ENCODE data around the gene ADCK1.
"Not testable (repeated sequence)": the region's sequence is repeated elsewhere in the genome, so short reads cannot be mapped to it uniquely, and the experiment has no call there.

ADCK1 gene

DNA sequence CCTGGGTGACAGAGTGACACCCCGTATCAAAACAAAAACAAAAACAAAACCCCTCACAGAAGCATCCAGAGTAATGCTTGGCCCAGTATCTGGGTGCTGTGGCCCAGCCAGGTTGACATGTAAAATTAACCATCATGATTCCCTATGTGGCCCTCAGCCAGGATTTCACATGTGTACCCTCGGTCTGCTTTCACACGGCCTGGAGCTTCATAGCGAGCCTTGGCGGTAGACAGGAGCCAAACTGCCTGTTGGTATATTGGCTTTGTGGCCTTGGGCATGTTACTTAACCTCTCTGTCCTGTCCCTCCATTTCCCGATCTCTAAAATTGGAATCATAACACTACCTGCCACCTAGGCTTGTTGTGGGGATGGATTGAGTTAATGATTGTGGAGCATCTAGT, 65.5 kb downstream of the ADCK1 start:
- no peak for DNase-seq (ENCODE audit: low read depth)

GRCh38 chr14:77866932-77867331, 67.0 kb downstream of the ADCK1 start:
- no peak for DNase-seq (ENCODE audit: low read depth)

- no peak for DNase-seq (ENCODE audit: low read depth)
These were observed 67.6 kb downstream of the ADCK1 start for GRCh38 chr14:77867476-77867875.

DNA sequence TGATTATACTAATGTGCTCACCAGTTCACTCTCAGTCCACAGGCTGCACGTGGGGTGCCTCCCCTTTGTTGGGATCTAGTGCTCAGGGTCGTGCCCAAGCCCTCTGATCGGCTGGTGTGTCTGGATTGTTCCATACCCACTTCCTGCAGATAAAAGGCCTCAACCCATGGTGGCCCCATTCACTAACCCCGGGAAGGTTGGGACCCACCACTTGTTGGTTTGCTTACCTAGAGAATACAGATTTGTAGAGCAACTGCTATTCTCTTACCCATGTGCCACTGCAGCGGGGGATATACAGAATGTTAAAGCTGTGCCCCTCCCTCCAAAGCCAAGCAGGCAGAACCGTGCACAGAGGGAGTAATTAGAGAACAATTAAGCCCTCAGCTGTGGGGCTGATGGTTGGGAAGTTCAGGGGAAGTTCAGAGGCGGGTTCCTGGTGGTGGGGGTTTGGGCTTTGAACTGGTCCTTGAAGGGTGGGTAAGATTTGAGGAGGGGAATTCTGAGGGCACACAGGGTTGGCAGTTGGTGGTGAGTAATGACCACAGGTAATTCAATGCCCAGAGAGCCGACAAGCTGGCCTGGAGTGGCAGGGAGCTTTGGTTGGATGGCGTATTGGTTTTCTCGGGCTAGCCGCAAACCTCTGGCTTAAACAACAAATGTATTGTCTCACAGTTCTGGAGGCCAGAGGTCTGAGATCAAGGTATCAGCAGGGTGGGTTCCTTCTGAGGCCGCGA, 68.8 kb downstream of the ADCK1 start:
- no peak for DNase-seq (ENCODE audit: low read depth)

GRCh38 chr14:77869340-77869739, 69.4 kb downstream of the ADCK1 start:
- DNase-seq (ENCODE audit: low read depth): no peak

DNA sequence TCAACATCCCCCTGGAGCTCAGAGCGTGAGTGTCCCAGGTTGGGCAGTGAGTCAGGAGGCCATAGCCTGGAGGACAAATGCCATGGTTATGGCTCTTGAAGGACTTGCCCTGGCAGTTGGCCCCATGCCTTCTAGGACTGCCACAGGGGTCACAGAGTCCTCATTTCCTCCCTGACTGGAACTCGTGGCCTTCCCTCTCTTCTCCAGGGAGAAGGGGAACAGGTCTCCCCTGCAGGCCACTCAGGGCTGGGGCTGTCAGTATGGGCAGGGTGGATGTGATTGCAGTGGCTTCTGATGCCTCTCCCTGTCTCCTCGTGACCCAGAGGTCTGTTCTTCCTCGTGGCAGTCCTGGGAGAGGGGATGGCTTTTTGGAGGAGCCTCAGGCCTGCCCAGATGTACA, 70.7 kb downstream of the ADCK1 start:
- no peak for DNase-seq (ENCODE audit: low read depth)

DNA sequence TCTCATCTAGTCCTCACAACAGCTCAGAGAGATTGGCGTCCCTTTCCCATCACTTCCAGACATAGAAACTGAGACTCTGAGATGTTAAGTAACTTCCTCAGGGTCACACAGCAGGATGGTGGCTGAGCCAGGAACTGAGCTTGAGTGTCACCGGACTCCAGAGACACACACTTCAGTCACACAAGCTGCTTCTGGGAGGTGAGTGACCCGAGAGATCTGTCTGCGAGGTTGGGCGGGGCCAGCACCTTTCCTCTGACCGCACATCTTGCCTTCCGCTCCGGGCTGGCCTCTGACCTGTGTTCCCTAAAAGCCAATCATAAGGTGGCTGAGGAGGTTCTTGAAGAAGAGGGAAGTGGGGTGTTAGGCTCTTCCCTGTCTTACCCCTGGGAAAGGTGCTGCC, 72.2 kb downstream of the ADCK1 start:
- DNase-seq (ENCODE audit: low read depth): no peak

- DNase-seq (ENCODE audit: low read depth): no peak
These were observed 73.1 kb downstream of the ADCK1 start for GRCh38 chr14:77872983-77873382.

DNA sequence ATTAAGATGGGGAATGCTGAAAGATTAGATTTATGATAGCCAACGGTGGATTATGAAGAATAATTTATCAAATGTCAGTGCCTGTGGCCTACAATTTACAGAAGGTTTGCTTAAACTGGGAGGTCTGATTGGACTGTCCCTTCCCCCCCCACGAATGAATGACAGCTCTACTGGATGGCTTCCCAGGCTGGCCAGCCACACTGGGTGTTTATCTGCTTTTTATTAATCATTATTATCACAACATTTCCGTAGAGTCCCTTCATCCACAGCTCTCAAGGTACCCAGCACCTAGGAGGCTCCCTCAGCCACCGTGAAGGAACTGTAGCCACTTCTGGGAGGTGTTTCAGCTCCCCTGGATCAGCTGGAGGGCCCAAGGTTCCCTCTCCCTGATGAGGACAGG, 78.9 kb downstream of the ADCK1 start:
- no peak for DNase-seq (ENCODE audit: low read depth)

GRCh38 chr14:77880056-77880455, 80.1 kb downstream of the ADCK1 start:
- no peak for DNase-seq (ENCODE audit: low read depth)

DNA sequence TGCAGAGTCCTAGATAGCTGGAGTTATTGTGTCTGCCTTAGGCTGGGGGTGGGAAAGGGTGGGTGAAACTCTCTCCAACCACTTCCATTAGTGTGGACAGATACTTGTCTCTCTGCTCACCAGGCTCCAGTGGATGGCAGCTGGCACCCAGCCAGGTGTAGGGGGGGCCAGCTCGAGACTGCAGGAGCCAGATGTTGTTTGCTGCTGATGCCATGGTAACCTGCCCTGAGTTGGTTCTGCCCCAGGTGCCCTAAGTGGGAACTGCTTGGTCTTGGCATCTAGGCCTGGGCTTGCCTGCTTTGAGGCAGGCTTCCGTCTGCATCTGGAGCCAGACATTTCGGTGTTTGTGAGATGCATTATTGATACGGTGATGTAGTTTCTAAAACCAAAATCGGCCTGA, 82.2 kb downstream of the ADCK1 start:
- no peak for DNase-seq (ENCODE audit: low read depth)

DNA sequence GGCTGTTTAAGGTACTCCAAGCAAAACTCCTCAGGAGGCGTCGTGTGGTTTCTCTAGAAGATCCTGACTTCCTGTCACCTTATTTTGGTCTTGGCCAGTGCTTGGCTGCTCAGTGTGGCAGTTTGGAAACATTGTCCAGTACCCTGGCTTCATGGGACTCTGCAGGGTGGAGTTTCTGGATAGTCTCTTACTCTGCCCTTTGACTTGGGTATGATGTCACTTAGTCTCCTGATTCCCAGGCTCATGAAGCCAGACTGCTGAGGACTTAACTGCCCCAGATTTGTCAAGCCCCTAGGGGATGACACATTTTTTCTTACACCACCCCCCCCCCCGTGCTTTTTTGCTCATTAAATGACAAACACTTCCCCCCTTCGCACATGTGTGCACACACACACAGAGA, 82.7 kb downstream of the ADCK1 start:
- peak; percentile 54 for DNase-seq (ENCODE audit: low read depth)

- DNase-seq (ENCODE audit: low read depth): no peak
These were observed 83.4 kb downstream of the ADCK1 start for GRCh38 chr14:77883131-77883846.

DNA sequence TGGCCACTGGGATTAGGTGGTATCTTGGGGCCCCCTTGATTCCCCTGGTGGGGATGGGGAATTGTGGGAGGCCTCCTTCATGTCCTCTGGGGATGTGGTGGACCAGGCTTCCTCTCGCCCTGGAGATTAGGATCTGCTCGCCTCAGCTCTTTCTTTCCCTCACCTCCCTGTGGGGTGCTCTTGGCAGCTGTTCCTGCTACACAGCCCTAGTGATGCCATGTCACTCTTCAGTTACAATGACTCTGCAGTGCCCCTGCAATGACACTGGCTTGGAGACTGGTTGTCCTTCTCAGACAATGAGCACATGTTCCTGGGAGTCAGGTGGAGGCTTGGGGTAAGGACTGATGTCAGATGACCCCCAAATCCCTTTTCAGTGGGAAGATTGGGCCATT, 83.9 kb downstream of the ADCK1 start:
- DNase-seq (ENCODE audit: low read depth): no peak

DNA sequence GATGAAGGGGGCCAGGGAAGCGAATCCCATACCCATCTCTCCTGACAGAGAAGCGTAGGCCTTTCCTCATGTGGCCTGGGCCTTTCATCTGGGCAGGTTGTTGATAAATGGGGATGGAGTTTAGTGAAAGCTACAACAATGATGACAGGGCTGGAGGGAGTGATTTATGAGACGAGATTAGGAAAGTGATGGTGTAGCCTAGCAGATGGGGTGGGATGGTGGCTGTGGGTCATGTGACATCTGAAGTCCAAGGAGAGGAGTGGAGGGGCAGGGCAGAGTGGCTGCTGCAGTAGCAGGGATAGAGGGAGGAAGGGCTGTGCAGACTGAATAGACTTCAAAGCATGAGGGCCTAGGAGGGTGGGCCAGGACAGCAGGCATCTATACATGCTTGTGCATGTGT, 85.5 kb downstream of the ADCK1 start:
- no peak for DNase-seq (ENCODE audit: low read depth)

GRCh38 chr14:77886010-77886409, 86.1 kb downstream of the ADCK1 start:
- DNase-seq (ENCODE audit: low read depth): no peak

- not testable (repeated sequence) for DNase-seq (ENCODE audit: low read depth)
These were observed 89.0 kb downstream of the ADCK1 start for GRCh38 chr14:77888903-77889302.

DNA sequence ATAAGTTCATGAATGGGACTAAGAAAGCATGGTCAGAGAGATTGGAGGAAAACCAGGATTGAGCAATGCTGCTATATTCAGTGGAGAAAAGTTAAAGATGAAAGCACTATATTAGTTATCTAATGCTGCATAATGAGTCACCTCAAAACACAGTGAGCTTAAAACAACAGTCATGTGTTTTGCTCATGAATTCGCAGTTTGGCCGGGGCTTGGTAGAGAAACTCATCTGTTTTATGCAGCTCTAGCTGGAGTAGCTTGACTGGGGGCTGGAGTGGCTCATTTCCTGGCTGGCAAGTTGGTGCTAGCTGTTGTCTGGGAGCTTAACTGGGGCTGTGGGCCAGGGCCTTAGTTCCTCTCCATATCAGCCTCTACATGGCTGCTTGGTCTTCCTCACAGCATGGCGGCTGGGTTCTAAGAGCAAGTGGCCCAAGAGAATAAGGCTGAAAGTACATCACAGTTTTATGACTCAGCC, 90.1 kb downstream of the ADCK1 start:
- DNase-seq (ENCODE audit: low read depth): peak; percentile 80

DNA sequence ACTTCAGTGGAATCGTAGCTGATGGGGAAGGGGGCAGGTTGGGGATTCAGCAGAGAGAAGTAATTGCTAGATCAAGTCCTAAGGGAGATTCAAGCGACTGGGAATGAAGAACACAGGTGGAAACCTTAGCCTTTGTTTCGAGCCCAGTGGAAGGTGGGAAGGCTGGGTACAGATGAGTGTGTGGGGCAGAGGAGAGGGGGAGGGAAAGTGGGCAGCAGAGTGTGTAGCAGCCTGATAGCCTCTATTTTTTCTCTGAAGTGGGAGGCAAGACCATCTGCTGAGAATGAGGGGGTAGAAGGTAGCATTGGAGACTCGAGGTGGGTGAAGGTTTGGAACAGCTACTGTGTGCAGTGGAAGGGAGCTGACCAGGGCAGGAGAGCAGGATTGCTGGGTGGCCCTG, 91.0 kb downstream of the ADCK1 start:
- DNase-seq (ENCODE audit: low read depth): no peak

GRCh38 chr14:77892381-77892871, 92.5 kb downstream of the ADCK1 start:
- DNase-seq (ENCODE audit: low read depth): no peak

DNA sequence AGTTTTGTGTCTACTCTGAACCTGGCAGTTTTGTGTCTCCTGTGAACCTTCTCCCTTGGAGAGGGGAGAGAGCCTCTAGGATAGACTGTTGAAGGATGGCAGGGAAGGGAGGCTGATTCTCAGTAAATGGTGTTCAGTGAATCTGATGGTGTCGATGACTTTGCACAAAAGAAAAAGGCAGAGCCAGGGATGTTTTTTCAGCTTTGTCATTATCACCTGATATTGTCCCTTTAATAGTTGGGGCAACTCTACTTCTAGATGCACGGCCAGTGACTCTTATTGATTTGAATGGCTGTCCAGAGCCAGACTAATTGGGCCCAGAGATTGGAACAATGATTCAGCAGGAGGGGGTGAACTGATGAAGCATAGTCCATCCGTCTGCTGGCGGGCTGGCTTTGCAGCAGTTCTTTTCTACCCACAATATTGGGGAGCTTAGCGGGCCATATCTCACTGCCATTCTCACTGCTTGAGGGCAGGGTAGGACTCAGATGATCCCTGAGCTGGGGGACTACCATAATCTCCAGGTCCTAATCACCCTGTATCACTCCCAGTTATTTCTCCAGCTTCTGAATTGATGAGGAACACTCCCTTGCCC, 93.1 kb downstream of the ADCK1 start:
- no peak for DNase-seq (ENCODE audit: low read depth)

DNA sequence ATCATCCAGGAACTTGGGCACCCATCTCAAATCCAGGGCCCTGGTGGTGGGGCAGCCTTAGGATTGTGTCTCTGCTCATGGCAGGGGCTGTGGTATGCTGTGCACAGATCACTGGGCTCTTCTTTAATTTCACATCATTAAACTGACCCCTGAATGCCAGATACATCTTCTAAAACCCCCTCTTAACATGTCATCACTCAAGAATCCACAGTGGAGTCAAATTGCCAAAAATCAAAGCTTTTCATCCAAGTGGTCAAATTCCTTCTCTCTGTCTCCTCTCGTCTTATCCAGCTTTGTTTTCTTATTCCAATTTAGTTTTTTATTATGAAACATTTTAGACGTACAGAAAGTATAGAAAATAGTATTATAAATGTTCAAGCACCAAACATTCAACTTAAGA, 97.5 kb downstream of the ADCK1 start:
- DNase-seq (ENCODE audit: low read depth): no peak

DNA sequence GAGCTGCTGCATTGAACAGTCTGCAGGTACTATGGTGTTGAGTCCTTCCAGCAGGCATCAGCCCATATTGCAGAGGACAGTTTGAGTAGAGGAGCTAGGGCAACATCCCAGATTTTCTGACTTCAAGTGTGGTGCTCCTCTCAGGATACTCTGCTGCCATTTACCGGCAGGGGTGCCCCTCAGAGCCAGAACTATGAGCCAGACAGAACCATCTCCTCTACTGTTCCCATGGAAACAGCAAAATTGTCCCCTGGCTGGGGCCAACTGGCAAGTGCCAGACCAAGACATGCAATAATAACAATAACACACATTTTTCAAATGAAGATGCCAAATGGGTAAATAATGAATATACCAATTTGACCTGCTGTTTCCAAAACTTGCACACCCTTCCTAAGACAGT, 102.9 kb downstream of the ADCK1 start:
- DNase-seq (ENCODE audit: low read depth): no peak
